Activated naive CD4-positive, alpha-beta T cell (primary cell): ENCODE measurements around the gene JADE2.

Experiments
- DNase-seq, 4 experiments: peaks; one replicate each; lab custom pipeline; 2025; lab: John Stamatoyannopoulos, UW

Gene JADE2

GRCh38 chr5:134570365-134570758 is 44.9 kb downstream of the JADE2 start:
- DNase-seq, result no peak

GRCh38 chr5:134570886-134571285 is 45.4 kb downstream of the JADE2 start:
- no peak for DNase-seq

GRCh38 chr5:134571693-134572405 is 46.4 kb downstream of the JADE2 start:
- no peak for DNase-seq

GRCh38 chr5:134572811-134573210 is 47.3 kb downstream of the JADE2 start:
- no peak for DNase-seq

GRCh38 chr5:134574521-134574920 is 49.1 kb downstream of the JADE2 start:
- no peak for DNase-seq

- DNase-seq, result no peak
These were observed 49.8 kb downstream of the JADE2 start for GRCh38 chr5:134575316-134575715.

- no peak for DNase-seq
These were observed 51.0 kb downstream of the JADE2 start for GRCh38 chr5:134576386-134577021.

GRCh38 chr5:134577022-134577795 is 51.7 kb downstream of the JADE2 start:
- DNase-seq, result no peak

- DNase-seq, result peak; percentile 52 to 75 (median 67)
These were observed 52.5 kb downstream of the JADE2 start for GRCh38 chr5:134577796-134578577.

GRCh38 chr5:134578578-134579283 is 53.3 kb downstream of the JADE2 start:
- DNase-seq, result no peak

GRCh38 chr5:134579284-134579771 is 53.9 kb downstream of the JADE2 start:
- no peak for DNase-seq

GRCh38 chr5:134580001-134580460 is 54.6 kb downstream of the JADE2 start:
- no peak for DNase-seq

- DNase-seq, result no peak
These were observed 55.9 kb downstream of the JADE2 start for GRCh38 chr5:134581241-134581981.

- no peak for DNase-seq
These were observed 56.8 kb downstream of the JADE2 start for GRCh38 chr5:134582281-134582680.

GRCh38 chr5:134582941-134583340 is 57.5 kb downstream of the JADE2 start:
- no peak for DNase-seq

- no peak for DNase-seq
These were observed 58.3 kb downstream of the JADE2 start for GRCh38 chr5:134583766-134584165.

GRCh38 chr5:134584662-134585061 is 59.2 kb downstream of the JADE2 start:
- DNase-seq, result no peak

GRCh38 chr5:134585966-134586365 is 60.5 kb downstream of the JADE2 start:
- DNase-seq, result no peak

- DNase-seq, result peak; percentile 65 to 82 (median 70)
These were observed 61.5 kb downstream of the JADE2 start for GRCh38 chr5:134586866-134587524.
